Stimulated activated CD4-positive, alpha-beta T cell treated with anti-CD3 and anti-CD28 coated beads, Interleukin-12 subunit alpha, Interleukin-12 subunit beta, amount 100 ng/mL, for 4 hours (primary cell): ENCODE results near the gene GAS7.
"Not testable (repeated sequence)": the region's sequence is repeated elsewhere in the genome, so short reads cannot be mapped to it uniquely, and the experiment has no call there.

ENCODE experiments used
- DNase-seq: peaks from one replicate; pipeline ENCODE4 v3.0.0-alpha.2; 2020

The GAS7 gene

GRCh38 chr17:9935408-9935807, 263.0 kb downstream of the GAS7 start:
- no peak for DNase-seq

GRCh38 chr17:9934331-9934730, 264.1 kb downstream of the GAS7 start:
- no peak for DNase-seq

- no peak for DNase-seq
Observed at GRCh38 chr17:9932491-9932890, 265.9 kb downstream of the GAS7 start.

- DNase-seq, result no peak
Observed at GRCh38 chr17:9931144-9931741, 267.2 kb downstream of the GAS7 start.

GRCh38 chr17:9929871-9930270, 268.5 kb downstream of the GAS7 start:
- no peak for DNase-seq

- DNase-seq, result no peak
Observed at GRCh38 chr17:9928601-9929333, 269.6 kb downstream of the GAS7 start.

GRCh38 chr17:9926150-9926804, 272.1 kb downstream of the GAS7 start:
- no peak for DNase-seq

GRCh38 chr17:9925457-9925856, 272.9 kb downstream of the GAS7 start:
- DNase-seq, result no peak

GRCh38 chr17:9924735-9925191, 273.6 kb downstream of the GAS7 start:
- no peak for DNase-seq

GRCh38 chr17:9922012-9922848, 276.2 kb downstream of the GAS7 start:
- no peak for DNase-seq

GRCh38 chr17:9921216-9921615, 277.2 kb downstream of the GAS7 start:
- DNase-seq, result not testable (repeated sequence)

GRCh38 chr17:9918804-9919352, 279.5 kb downstream of the GAS7 start:
- no peak for DNase-seq

- DNase-seq, result no peak
Observed at GRCh38 chr17:9918352-9918751, 280.1 kb downstream of the GAS7 start.

- no peak for DNase-seq
Observed at GRCh38 chr17:9917801-9918200, 280.6 kb downstream of the GAS7 start.

GRCh38 chr17:9917131-9917530, 281.3 kb downstream of the GAS7 start:
- no peak for DNase-seq

- no peak for DNase-seq
Observed at GRCh38 chr17:9916108-9916507, 282.3 kb downstream of the GAS7 start.

GRCh38 chr17:9913476-9913875, 284.9 kb downstream of the GAS7 start:
- no peak for DNase-seq

GRCh38 chr17:9912121-9913099, 286.0 kb downstream of the GAS7 start:
- no peak for DNase-seq

- no peak for DNase-seq
Observed at GRCh38 chr17:9911089-9911488, 287.3 kb downstream of the GAS7 start.

- no peak for DNase-seq
Observed at GRCh38 chr17:9908649-9909042, 289.8 kb downstream of the GAS7 start.

- no peak for DNase-seq
Observed at GRCh38 chr17:9907883-9908648, 290.3 kb downstream of the GAS7 start.
